ENCODE data around the gene DNAJC4. TPM values are rescaled to one million over a fixed set of nuclear protein-coding genes. Genes with fewer than 3 reads are reported as not detected.

Gene DNAJC4
- total and polyA plus RNA-seq, 9 of the 15 experiments (the other 6 are each of a cell fraction or from before 2014, with no cell fraction given), result 4.0 to 32.6 (median 19.9) TPM

GRCh38 chr11:64204464-64204989 lies 25.8 kb upstream of the DNAJC4 start (continued):
- TF ChIP-seq ZNF175 (CRISPR knock-in tag; IDR thresholded peaks at IDR 0.05; ENCODE audit: low read depth) (no peak), FIP1L1 (IDR thresholded peaks at IDR 0.05; ENCODE audit: low read depth, low read length, poor library complexity, severe bottlenecking) (no peak), RHOXF2B (CRISPR knock-in tag; conservative IDR thresholded peaks at IDR 0.05) (no peak), ZBTB2 (IDR thresholded peaks at IDR 0.05) (no peak), TFAM (CRISPR knock-in tag; conservative IDR thresholded peaks at IDR 0.05) (no peak), ZNF184 (CRISPR knock-in tag; IDR thresholded peaks at IDR 0.05) (no peak), ZNF24 (IDR thresholded peaks at IDR 0.05) (no peak), CHD4 (IDR thresholded peaks at IDR 0.05; ENCODE audit: insufficient read depth, insufficient replicate concordance, low read depth, low read length, poor library complexity, severe bottlenecking) (no peak), CBX1 (IDR thresholded peaks at IDR 0.05; ENCODE audit: low read depth) (no peak), EP300 (IDR thresholded peaks at IDR 0.05; ENCODE audit: low read length) (peak; percentile 50; the same call in 1 of the 2 replicates), FOXM1 (IDR thresholded peaks at IDR 0.05; ENCODE audit: low read depth) (no peak), FOXM1 (CRISPR knock-in tag; IDR thresholded peaks at IDR 0.05; ENCODE audit: low read depth) (no peak), STAT5B (CRISPR knock-in tag; IDR thresholded peaks at IDR 0.05) (no peak), ZNF165 (CRISPR knock-in tag; IDR thresholded peaks at IDR 0.05; ENCODE audit: borderline replicate concordance) (no peak), SMARCC2 (IDR thresholded peaks at IDR 0.05; ENCODE audit: low read depth) (no peak), FOSL1 (tag; conservative IDR thresholded peaks at IDR 0.05) (no peak), BRF2 (IDR thresholded peaks at IDR 0.05; ENCODE audit: borderline replicate concordance, insufficient read depth, insufficient read length) (no peak), XRCC5 (IDR thresholded peaks at IDR 0.05; ENCODE audit: low read depth, low read length) (peak; percentile 92), CAMTA2 (CRISPR knock-in tag; conservative IDR thresholded peaks at IDR 0.05) (no peak), SRSF3 (IDR thresholded peaks at IDR 0.05; ENCODE audit: insufficient read depth, low read length) (no peak), SIRT6 (IDR thresholded peaks at IDR 0.05; ENCODE audit: low read depth, low read length) (no peak)
- TF ChIP-seq, protein P1, sequence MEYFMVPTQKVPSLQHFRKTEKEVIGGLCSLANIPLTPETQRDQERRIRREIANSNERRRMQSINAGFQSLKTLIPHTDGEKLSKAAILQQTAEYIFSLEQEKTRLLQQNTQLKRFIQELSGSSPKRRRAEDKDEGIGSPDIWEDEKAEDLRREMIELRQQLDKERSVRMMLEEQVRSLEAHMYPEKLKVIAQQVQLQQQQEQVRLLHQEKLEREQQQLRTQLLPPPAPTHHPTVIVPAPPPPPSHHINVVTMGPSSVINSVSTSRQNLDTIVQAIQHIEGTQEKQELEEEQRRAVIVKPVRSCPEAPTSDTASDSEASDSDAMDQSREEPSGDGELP (CRISPR knock-in tag; IDR thresholded peaks at IDR 0.05; ENCODE audit: borderline replicate concordance), result peak; percentile 96
- TF ChIP-seq, protein P2, sequence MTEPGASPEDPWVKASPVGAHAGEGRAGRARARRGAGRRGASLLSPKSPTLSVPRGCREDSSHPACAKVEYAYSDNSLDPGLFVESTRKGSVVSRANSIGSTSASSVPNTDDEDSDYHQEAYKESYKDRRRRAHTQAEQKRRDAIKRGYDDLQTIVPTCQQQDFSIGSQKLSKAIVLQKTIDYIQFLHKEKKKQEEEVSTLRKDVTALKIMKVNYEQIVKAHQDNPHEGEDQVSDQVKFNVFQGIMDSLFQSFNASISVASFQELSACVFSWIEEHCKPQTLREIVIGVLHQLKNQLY (CRISPR knock-in tag; conservative IDR thresholded peaks at IDR 0.05), result no peak
